Stimulated activated CD8-positive, alpha-beta memory T cell treated with anti-CD3 and anti-CD28 coated beads, Interleukin-2, amount 100 ng/mL, for 1 hour (primary cell): ENCODE results near the gene PRKAB1.

Experiments used
- DNase-seq, 2 donors: peaks; one replicate each; pipeline ENCODE4 v3.0.0-alpha.2; 2020; ENCODE audit warnings: low read depth in 2 of 2

Gene PRKAB1

GRCh38 chr12:119712721-119713120 is 44.8 kb downstream of the PRKAB1 start:
- no peak for DNase-seq

GRCh38 chr12:119713551-119714031 is 45.7 kb downstream of the PRKAB1 start:
- DNase-seq = no peak

GRCh38 chr12:119714614-119715267 is 46.8 kb downstream of the PRKAB1 start:
- no peak for DNase-seq

- DNase-seq = no peak
Measured at GRCh38 chr12:119715268-119715620, 47.3 kb downstream of the PRKAB1 start.

GRCh38 chr12:119718141-119718540 is 50.2 kb downstream of the PRKAB1 start:
- DNase-seq = no peak

- DNase-seq = no peak
Measured at GRCh38 chr12:119720349-119720748, 52.4 kb downstream of the PRKAB1 start.

- no peak for DNase-seq
Measured at GRCh38 chr12:119721306-119721705, 53.4 kb downstream of the PRKAB1 start.

GRCh38 chr12:119725523-119725922 is 57.6 kb downstream of the PRKAB1 start:
- DNase-seq = no peak

GRCh38 chr12:119727600-119728443 is 59.9 kb downstream of the PRKAB1 start:
- no peak for DNase-seq

GRCh38 chr12:119728444-119728745 is 60.5 kb downstream of the PRKAB1 start:
- DNase-seq = no peak

- DNase-seq = no peak
Measured at GRCh38 chr12:119729871-119730270, 61.9 kb downstream of the PRKAB1 start.

GRCh38 chr12:119730381-119730780 is 62.4 kb downstream of the PRKAB1 start:
- DNase-seq = no peak
